ENCODE results near the gene FOXN3. TPM values are rescaled to one million over a fixed set of nuclear protein-coding genes. Genes with fewer than 3 reads are reported as not detected.

Gene FOXN3
- total and polyA plus RNA-seq, 2 donors (not counting 1 experiment from before 2014, with no cell fraction given) = 27.9 to 33.3 TPM

GRCh38 chr14:89408907-89409700, 7.9 kb downstream of the FOXN3 start:
- Histone ChIP-seq H3K27ac (ENCODE audit: insufficient read depth, low read length) (no peak overlapping the region), H3K4me2 (ENCODE audit: extremely low read depth, insufficient read depth, low read length) (peak overlapping the region; percentile 19), H3K36me3 (ENCODE audit: control insufficient read depth, insufficient read depth, low read length) (no peaks in the 10 kb centered on the region), H3K9ac (ENCODE audit: insufficient read depth, low read length) (no peak overlapping the region), H3K4me1 (ENCODE audit: control insufficient read depth, extremely low read depth, insufficient read depth, low read length) (no peaks in the 10 kb centered on the region), H2AFZ (ENCODE audit: low read length) (no peak overlapping the region), H3K4me3 (replicated peaks in 1 of 4; ENCODE audit: control extremely low read depth in 1 of 4, insufficient read depth in 1 of 4, low read depth in 3 of 4, low read length in 4 of 4) (no peak overlapping the region), H3K79me2 (ENCODE audit: control insufficient read depth, insufficient read depth, low read length) (peaks cover 2% of the 10 kb centered on the region), H3K9me3 (ENCODE audit: control insufficient read depth, insufficient read depth, low read depth, low read length) (no peaks in the 10 kb centered on the region), H4K20me1 (ENCODE audit: control insufficient read depth, extremely low read depth, insufficient read depth, low read length) (no peaks in the 10 kb centered on the region), H3K27me3 (ENCODE audit: control insufficient read depth, insufficient read depth, low read length) (no peaks in the 10 kb centered on the region)
- DNase-seq (ENCODE audit: low read depth in 2 of 2) = no peak
- no peak for TF ChIP-seq EZH2 (IDR thresholded peaks at IDR 0.05; ENCODE audit: low read length, missing control alignments)
- TF ChIP-seq CTCF (conservative IDR thresholded peaks at IDR 0.05 in 1 of 2, IDR thresholded peaks at IDR 0.05 in 1 of 2; ENCODE audit: low read depth in 1 of 2, low read length in 2 of 2) = no peak

GRCh38 chr14:89407856-89408255, 9.2 kb downstream of the FOXN3 start:
- Histone ChIP-seq H3K27me3 (ENCODE audit: control insufficient read depth, insufficient read depth, low read length) (no peaks in the 10 kb centered on the region), H3K9me3 (ENCODE audit: control insufficient read depth, insufficient read depth, low read depth, low read length) (no peaks in the 10 kb centered on the region), H3K79me2 (ENCODE audit: control insufficient read depth, insufficient read depth, low read length) (peaks cover 2% of the 10 kb centered on the region), H3K4me2 (ENCODE audit: extremely low read depth, insufficient read depth, low read length) (no peak overlapping the region), H2AFZ (ENCODE audit: low read length) (no peak overlapping the region), H3K36me3 (ENCODE audit: control insufficient read depth, insufficient read depth, low read length) (no peaks in the 10 kb centered on the region), H3K4me1 (ENCODE audit: control insufficient read depth, extremely low read depth, insufficient read depth, low read length) (no peaks in the 10 kb centered on the region), H3K27ac (ENCODE audit: insufficient read depth, low read length) (no peak overlapping the region), H3K9ac (ENCODE audit: insufficient read depth, low read length) (no peak overlapping the region), H3K4me3 (replicated peaks in 1 of 4; ENCODE audit: control extremely low read depth in 1 of 4, insufficient read depth in 1 of 4, low read depth in 3 of 4, low read length in 4 of 4) (no peak overlapping the region), H4K20me1 (ENCODE audit: control insufficient read depth, extremely low read depth, insufficient read depth, low read length) (no peaks in the 10 kb centered on the region)
- TF ChIP-seq EZH2 (IDR thresholded peaks at IDR 0.05; ENCODE audit: low read length, missing control alignments) (no peak), CTCF (conservative IDR thresholded peaks at IDR 0.05 in 1 of 2, IDR thresholded peaks at IDR 0.05 in 1 of 2; ENCODE audit: low read depth in 1 of 2, low read length in 2 of 2) (no peak)
- DNase-seq (ENCODE audit: low read depth in 2 of 2) = peak; percentile 23 to 44

GRCh38 chr14:89406941-89407340, 10.1 kb downstream of the FOXN3 start:
- no peaks in the 10 kb centered on the region for H3K4me1 ChIP-seq (ENCODE audit: control insufficient read depth, extremely low read depth, insufficient read depth, low read length)
- H3K4me2 ChIP-seq (ENCODE audit: extremely low read depth, insufficient read depth, low read length) = no peak overlapping the region
- no peaks in the 10 kb centered on the region for H3K27me3 ChIP-seq (ENCODE audit: control insufficient read depth, insufficient read depth, low read length)
- no peak overlapping the region for H3K4me3 ChIP-seq (replicated peaks in 1 of 4; ENCODE audit: control extremely low read depth in 1 of 4, insufficient read depth in 1 of 4, low read depth in 3 of 4, low read length in 4 of 4)
- H3K9ac ChIP-seq (ENCODE audit: insufficient read depth, low read length) = no peak overlapping the region
- TF ChIP-seq CTCF (conservative IDR thresholded peaks at IDR 0.05 in 1 of 2, IDR thresholded peaks at IDR 0.05 in 1 of 2; ENCODE audit: low read depth in 1 of 2, low read length in 2 of 2) (no peak), EZH2 (IDR thresholded peaks at IDR 0.05; ENCODE audit: low read length, missing control alignments) (no peak)
- H3K27ac ChIP-seq (ENCODE audit: insufficient read depth, low read length) = no peak overlapping the region
- H3K36me3 ChIP-seq (ENCODE audit: control insufficient read depth, insufficient read depth, low read length) = no peaks in the 10 kb centered on the region
- DNase-seq (ENCODE audit: low read depth in 2 of 2) = peak in 1 of 2 donors; percentile 19
- no peak overlapping the region for H2AFZ ChIP-seq (ENCODE audit: low read length)
- H3K79me2 ChIP-seq (ENCODE audit: control insufficient read depth, insufficient read depth, low read length) = peaks cover 2% of the 10 kb centered on the region
- H4K20me1 ChIP-seq (ENCODE audit: control insufficient read depth, extremely low read depth, insufficient read depth, low read length) = no peaks in the 10 kb centered on the region
- H3K9me3 ChIP-seq (ENCODE audit: control insufficient read depth, insufficient read depth, low read depth, low read length) = no peaks in the 10 kb centered on the region
